Fibroblast of lung (primary cell): Measurements from ENCODE around the gene PDE6D. TPM values are rescaled to one million over a fixed set of nuclear protein-coding genes. Genes with fewer than 3 reads are reported as not detected.

Experiments
- DNase-seq, 2 donors: peaks; one replicate each; pipeline versions ENCODE4 v3.0.0 to v3.0.0-alpha.2; 2010; ENCODE audit warnings: low read depth in 2 of 2
- H2AFZ ChIP-seq: 2 replicates; pipeline ENCODE4 v1.5.1; 2012; ENCODE audit warnings: low read length, control low read depth, inconsistent platforms
- H3K27ac ChIP-seq: 2 replicates; pipeline ENCODE4 v1.5.1; 2011; ENCODE audit warnings: low read length, control low read depth; ENCODE audit not compliant: insufficient read depth
- H3K27me3 ChIP-seq: 2 replicates; pipeline ENCODE4 v1.5.1; 2011; ENCODE audit warnings: mild to moderate bottlenecking, low read length; ENCODE audit not compliant: control insufficient read depth, insufficient read depth
- H3K36me3 ChIP-seq: 2 replicates; pipeline ENCODE4 v1.5.1; 2011; ENCODE audit warnings: low read length; ENCODE audit not compliant: control insufficient read depth, insufficient read depth
- H3K4me1 ChIP-seq: 2 replicates; pipeline ENCODE4 v1.5.1; 2011; ENCODE audit warnings: low read length; ENCODE audit not compliant: control insufficient read depth, insufficient read depth; ENCODE audit errors: extremely low read depth
- H3K4me2 ChIP-seq: 2 replicates; pipeline ENCODE4 v1.5.1; 2011; ENCODE audit warnings: low read length, control low read depth; ENCODE audit not compliant: insufficient read depth; ENCODE audit errors: extremely low read depth
- H3K4me3 ChIP-seq, 4 experiments: fragments of 200-600 bp in 1 of 4; sonication (generic) in 1 of 4; replicated peaks in 1 of 4; 2 replicates each; pipeline ENCODE4 v1.5.1; 2011 to 2016; ENCODE audit warnings: low read length in 4 of 4, low read depth in 3 of 4, mild to moderate bottlenecking in 3 of 4, control low read depth in 2 of 4, inconsistent platforms in 1 of 4, mixed read lengths in 1 of 4; ENCODE audit not compliant: insufficient read depth in 1 of 4; ENCODE audit errors: control extremely low read depth in 1 of 4
- H3K79me2 ChIP-seq: 2 replicates; pipeline ENCODE4 v1.5.1; 2012; ENCODE audit warnings: mild to moderate bottlenecking, low read length, inconsistent platforms; ENCODE audit not compliant: control insufficient read depth, insufficient read depth
- H3K9ac ChIP-seq: 2 replicates; pipeline ENCODE4 v1.5.1; 2011; ENCODE audit warnings: mild to moderate bottlenecking, low read length, control low read depth; ENCODE audit not compliant: insufficient read depth
- H3K9me3 ChIP-seq: 2 replicates; pipeline ENCODE4 v1.5.1; 2012; ENCODE audit warnings: low read depth, low read length; ENCODE audit not compliant: control insufficient read depth, insufficient read depth
- H4K20me1 ChIP-seq: 2 replicates; pipeline ENCODE4 v1.5.1; 2011; ENCODE audit warnings: low read length; ENCODE audit not compliant: control insufficient read depth, insufficient read depth; ENCODE audit errors: extremely low read depth
- EZH2 ChIP-seq: IDR thresholded peaks from 2 replicates; pipeline ENCODE4 v1.5.1; 2012; ENCODE audit warnings: low read length, control low read depth, mild to moderate bottlenecking; ENCODE audit errors: missing control alignments
- polyA minus RNA-seq: library from RNA; depleted of rRNA, polyadenylated mRNA; stranded (reverse); fragments of >200 nt; gene quantifications from 2 replicates; pipeline ENCODE4 v1.2.3, GENCODE V29; 2011; ENCODE audit warnings: low replicate concordance
- polyA plus RNA-seq, 2 donors: library from polyadenylated mRNA; depleted of rRNA in 1 of 2; stranded (reverse) in 1 of 2; unstranded in 1 of 2; fragments of >200 nt; gene quantifications; 2 replicates each; pipeline ENCODE4 v1.2.1, GENCODE V29; 2011 to 2012; ENCODE audit warnings: missing spikeins in 1 of 2
- total RNA-seq: library from RNA; depleted of rRNA; stranded (reverse); fragments of >200 nt; gene quantifications from 2 replicates; pipeline ENCODE4 v1.2.1, GENCODE V29; 2014
- TF ChIP-seq, protein P1 (sequence below), 2 donors: IDR thresholded peaks in 1 of 2; conservative IDR thresholded peaks in 1 of 2; 1 replicate in 1 of 2; 2 replicates in 1 of 2; pipeline ENCODE4 v1.5.1; 2011 to 2012; ENCODE audit warnings: low read length in 2 of 2, control low read depth in 1 of 2, inconsistent platforms in 1 of 2, low read depth in 1 of 2, mild to moderate bottlenecking in 1 of 2

The PDE6D gene
- total RNA-seq, result 13.6 and 14.4 TPM in 2 replicates
- 31.3 and 32.3 TPM in 2 replicates for polyA plus RNA-seq
- polyA plus RNA-seq (2012), result 16.8 and 19.0 TPM in 2 replicates
- polyA minus RNA-seq, result 2.9 and 14.4 TPM in 2 replicates

- Histone ChIP-seq H3K4me2 (peak within 1 kb of the TSS; percentile 95), H3K79me2 (peaks cover 2% of the 10 kb centered on the region), H2AFZ (peak within 1 kb of the TSS; percentile 91)
Measured at GRCh38 chr2:231780909-231781797, at the start of gene PDE6D. TSS of gene PDE6D (minus strand) at chr2:231781282. CDS start at chr2:231781114, 168 bp downstream.

GRCh38 chr2:231821908-231822307 is 40.8 kb upstream of the PDE6D start:
- Histone ChIP-seq H3K4me3 (no peak overlapping the region), H3K4me2 (no peak overlapping the region), H3K27me3 (peaks cover 4% of the 10 kb centered on the region), H3K36me3 (no peaks in the 10 kb centered on the region), H3K9ac (no peak overlapping the region), H3K9me3 (no peaks in the 10 kb centered on the region), H3K27ac (no peak overlapping the region), H2AFZ (no peak overlapping the region), H3K79me2 (no peaks in the 10 kb centered on the region), H4K20me1 (no peaks in the 10 kb centered on the region), H3K4me1 (no peaks in the 10 kb centered on the region)
- no peak for TF ChIP-seq EZH2
- TF ChIP-seq, protein P1, sequence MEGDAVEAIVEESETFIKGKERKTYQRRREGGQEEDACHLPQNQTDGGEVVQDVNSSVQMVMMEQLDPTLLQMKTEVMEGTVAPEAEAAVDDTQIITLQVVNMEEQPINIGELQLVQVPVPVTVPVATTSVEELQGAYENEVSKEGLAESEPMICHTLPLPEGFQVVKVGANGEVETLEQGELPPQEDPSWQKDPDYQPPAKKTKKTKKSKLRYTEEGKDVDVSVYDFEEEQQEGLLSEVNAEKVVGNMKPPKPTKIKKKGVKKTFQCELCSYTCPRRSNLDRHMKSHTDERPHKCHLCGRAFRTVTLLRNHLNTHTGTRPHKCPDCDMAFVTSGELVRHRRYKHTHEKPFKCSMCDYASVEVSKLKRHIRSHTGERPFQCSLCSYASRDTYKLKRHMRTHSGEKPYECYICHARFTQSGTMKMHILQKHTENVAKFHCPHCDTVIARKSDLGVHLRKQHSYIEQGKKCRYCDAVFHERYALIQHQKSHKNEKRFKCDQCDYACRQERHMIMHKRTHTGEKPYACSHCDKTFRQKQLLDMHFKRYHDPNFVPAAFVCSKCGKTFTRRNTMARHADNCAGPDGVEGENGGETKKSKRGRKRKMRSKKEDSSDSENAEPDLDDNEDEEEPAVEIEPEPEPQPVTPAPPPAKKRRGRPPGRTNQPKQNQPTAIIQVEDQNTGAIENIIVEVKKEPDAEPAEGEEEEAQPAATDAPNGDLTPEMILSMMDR (conservative IDR thresholded peaks at IDR 0.05 in 1 of 2, IDR thresholded peaks at IDR 0.05 in 1 of 2; ENCODE audit: low read depth in 1 of 2, low read length in 2 of 2), result no peak
- no peak for DNase-seq

More at GRCh38 chr2:231780909-231781797, at the start of gene PDE6D:
- Histone ChIP-seq H3K27ac (peak within 1 kb of the TSS; percentile 66), H3K9me3 (no peaks in the 10 kb centered on the region), H3K9ac (peak within 1 kb of the TSS; percentile 75), H3K4me1 (no peaks in the 10 kb centered on the region), H4K20me1 (no peaks in the 10 kb centered on the region), H3K27me3 (no peaks in the 10 kb centered on the region), H3K4me3 (peak within 1 kb of the TSS; percentile 63 to 98 (median 86)), H3K36me3 (no peaks in the 10 kb centered on the region)
- peak; percentile 99 to 100 for DNase-seq
- TF ChIP-seq EZH2, result no peak
- TF ChIP-seq, protein P1 (conservative IDR thresholded peaks at IDR 0.05 in 1 of 2, IDR thresholded peaks at IDR 0.05 in 1 of 2; ENCODE audit: low read depth in 1 of 2, low read length in 2 of 2), result no peak

GRCh38 chr2:231820786-231821303 is 39.8 kb upstream of the PDE6D start:
- Histone ChIP-seq H3K4me2 (no peak overlapping the region), H3K9me3 (no peaks in the 10 kb centered on the region), H3K36me3 (no peaks in the 10 kb centered on the region), H3K27ac (no peak overlapping the region), H3K79me2 (no peaks in the 10 kb centered on the region), H3K4me3 (no peak overlapping the region), H3K27me3 (peaks cover 4% of the 10 kb centered on the region), H4K20me1 (no peaks in the 10 kb centered on the region), H3K4me1 (no peaks in the 10 kb centered on the region), H3K9ac (no peak overlapping the region), H2AFZ (no peak overlapping the region)
- TF ChIP-seq, protein P1 (conservative IDR thresholded peaks at IDR 0.05 in 1 of 2, IDR thresholded peaks at IDR 0.05 in 1 of 2; ENCODE audit: low read depth in 1 of 2, low read length in 2 of 2), result no peak
- no peak for TF ChIP-seq EZH2
- DNase-seq, result no peak
